B cell (primary cell): ENCODE measurements around the gene CALR3. TPM values are rescaled to one million over a fixed set of nuclear protein-coding genes. Genes with fewer than 3 reads are reported as not detected.
"Not testable (repeated sequence)": the region's sequence is repeated elsewhere in the genome, so short reads cannot be mapped to it uniquely, and the experiment has no call there.

Experiments used
- ATAC-seq: fragments of 200-7000 bp; cut with Tn5 transposase; one replicate; pipeline ENCODE4 v1.10.0; 2021; ENCODE audit warnings: low read depth, mild to moderate bottlenecking, moderate number of reproducible peaks, moderate library complexity
- CTCF ChIA-PET: fragments of 350-600 bp; sonication (Branson Sonifier 250); formaldehyde crosslinking; loops from one replicate; lab custom pipeline; 2021; ENCODE audit warnings: antibody characterized with exemption, inconsistent platforms; lab: Charles Lee
- POLR2A ChIA-PET: fragments of 350-600 bp; sonication (Branson Sonifier 250); formaldehyde crosslinking; loops from one replicate; lab custom pipeline; 2021; ENCODE audit warnings: antibody characterized with exemption; lab: Charles Lee
- DNase-seq: peaks from one replicate; pipeline ENCODE4 v3.0.0; 2013
- H2AFZ ChIP-seq: 2 replicates; pipeline ENCODE4 v1.6.1; 2012; ENCODE audit warnings: mild to moderate bottlenecking, low read depth, low read length; ENCODE audit not compliant: insufficient read depth, poor library complexity, severe bottlenecking
- H3K27ac ChIP-seq, 2 donors: 1 replicate in 1 of 2; 2 replicates in 1 of 2; pipeline ENCODE4 v1.5.1; 2012 to 2013; ENCODE audit warnings: low read length in 2 of 2, mild to moderate bottlenecking in 2 of 2, moderate library complexity in 1 of 2
- H3K27me3 ChIP-seq, 4 experiments: fragments of 200-600 bp in 1 of 4; sonication (generic) in 1 of 4; replicated peaks in 1 of 4; 1 replicate in 2 of 4; 2 replicates in 2 of 4; pipeline versions ENCODE4 v1.6.1 to v1.7.0; 2013 to 2016; ENCODE audit warnings: low read length in 3 of 4, mild to moderate bottlenecking in 2 of 4, mixed read lengths in 1 of 4, moderate library complexity in 1 of 4; ENCODE audit not compliant: insufficient read depth in 4 of 4, control insufficient read depth in 3 of 4; ENCODE audit errors: control extremely low read depth in 1 of 4
- H3K36me3 ChIP-seq, 2 experiments: replicated peaks in 1 of 2; 1 replicate in 1 of 2; 2 replicates in 1 of 2; pipeline versions ENCODE4 v1.6.1 to v1.7.1; 2013; ENCODE audit warnings: low read length in 1 of 2; ENCODE audit not compliant: insufficient read depth in 2 of 2, control insufficient read depth in 1 of 2; ENCODE audit errors: control extremely low read depth in 1 of 2, extremely low read depth in 1 of 2
- H3K4me1 ChIP-seq, 2 donors: fragments of 200-600 bp in 1 of 2; sonication (generic) in 1 of 2; 1 replicate in 1 of 2; 2 replicates in 1 of 2; pipeline versions ENCODE4 v1.5.1 to v1.6.1; 2013 to 2017; ENCODE audit warnings: low read length in 2 of 2; ENCODE audit not compliant: control insufficient read depth in 2 of 2, insufficient read depth in 2 of 2
- H3K4me2 ChIP-seq: replicated peaks from 2 replicates; pipeline ENCODE3; 2012; ENCODE audit warnings: mild to moderate bottlenecking, low read depth, low read length; ENCODE audit not compliant: poor library complexity, severe bottlenecking
- H3K4me3 ChIP-seq, 5 experiments: fragments of 200-600 bp in 1 of 5; sonication (generic) in 1 of 5; 1 replicate in 3 of 5; 2 replicates in 2 of 5; pipeline versions ENCODE4 v1.5.1 to v1.7.0; 2011 to 2016; ENCODE audit warnings: low read length in 4 of 5, mild to moderate bottlenecking in 4 of 5, low read depth in 2 of 5, control low read depth in 1 of 5, moderate library complexity in 1 of 5; ENCODE audit not compliant: insufficient read depth in 1 of 5; ENCODE audit errors: control extremely low read depth in 1 of 5, extremely low read depth in 1 of 5
- H3K79me2 ChIP-seq: fragments of 200-600 bp; sonication (generic); one replicate; pipeline ENCODE4 v1.6.0; 2016; ENCODE audit warnings: low read length; ENCODE audit not compliant: control insufficient read depth, insufficient read depth
- H3K9ac ChIP-seq: fragments of 200-600 bp; sonication (generic); 2 replicates; pipeline ENCODE4 v1.6.1; 2017; ENCODE audit warnings: mild to moderate bottlenecking, low read length, moderate library complexity
- H3K9me3 ChIP-seq, 3 donors: one replicate each; pipeline versions ENCODE4 v1.6.1 to v1.7.1; 2013; ENCODE audit warnings: low read length in 2 of 3; ENCODE audit not compliant: control insufficient read depth in 2 of 3, insufficient read depth in 1 of 3; ENCODE audit errors: control extremely low read depth in 1 of 3
- H4K20me1 ChIP-seq: 2 replicates; pipeline ENCODE4 v1.6.0; 2012; ENCODE audit warnings: mild to moderate bottlenecking, low read length; ENCODE audit not compliant: insufficient read depth, control insufficient read depth, poor library complexity, severe bottlenecking
- H3K27ac Mint-ChIP-seq: one replicate; pipeline ENCODE4 v1.8.0; 2021; ENCODE audit warnings: mixed read lengths
- H3K27me3 Mint-ChIP-seq: one replicate; pipeline ENCODE4 v1.8.0; 2021; ENCODE audit warnings: mixed read lengths
- H3K4me1 Mint-ChIP-seq: one replicate; pipeline ENCODE4 v1.8.0; 2021; ENCODE audit warnings: mixed read lengths
- H3K4me3 Mint-ChIP-seq: one replicate; pipeline ENCODE4 v1.8.0; 2021; ENCODE audit warnings: mixed read lengths
- H3K9me3 Mint-ChIP-seq: one replicate; pipeline ENCODE4 v1.8.0; 2022; ENCODE audit warnings: mixed read lengths; ENCODE audit not compliant: insufficient read depth
- EZH2 ChIP-seq: IDR thresholded peaks from 2 replicates; pipeline ENCODE4 v1.6.1; 2012; ENCODE audit warnings: borderline replicate concordance, low read depth, mild to moderate bottlenecking, moderate library complexity, low read length; ENCODE audit not compliant: insufficient read depth, poor library complexity, severe bottlenecking
- WGBS: methylation state at CpG from one replicate; pipeline ENCODE4 v1.1.5; 2013; ENCODE audit warnings: missing lambda C conversion rate; ENCODE audit not compliant: insufficient coverage; 5-methylcytosine and 5-hydroxymethylcytosine counted together
- intact Hi-C: fragments of 100-400 bp; cut with micrococcal nuclease; formaldehyde crosslinking; loops from one replicate; pipeline ENCODE4 v1.10.0; 2022
- polyA plus RNA-seq: library from polyadenylated mRNA; depleted of rRNA; stranded (reverse); fragments of >200 nt; gene quantifications from 2 replicates; pipeline ENCODE4 v1.2.3, GENCODE V29; 2012
- total RNA-seq, 2 donors: library from RNA; stranded (reverse); fragments of 120-200 nt in 1 of 2; gene quantifications; 1 replicate in 1 of 2; 2 replicates in 1 of 2; pipeline versions ENCODE4 v1.2.3 to v1.2.4, GENCODE V29; 2013 to 2022
- TF ChIP-seq, protein P1 (sequence below): fragments of 200-600 bp; IDR thresholded peaks from one replicate; pipeline ENCODE4 v1.8.0; 2022; ENCODE audit warnings: antibody characterized with exemption, mild to moderate bottlenecking

Gene CALR3
- total and polyA plus RNA-seq, 2 donors (not counting 1 experiment from before 2014, with no cell fraction given) = 0.44 TPM; not detected in 1

- Mint-ChIP-seq H3K9me3 (no peaks in the 10 kb centered on the region), H3K27me3 (no peaks in the 10 kb centered on the region), H3K4me3 (no peak overlapping the region), H3K4me1 (no peaks in the 10 kb centered on the region), H3K27ac (no peak overlapping the region)
- Histone ChIP-seq H4K20me1 (no peaks in the 10 kb centered on the region), H3K36me3 (peaks cover 0 to 17% of the 10 kb centered on the region in 2 experiments), H3K4me3 (no peak overlapping the region), H3K27me3 (no peaks in the 10 kb centered on the region), H3K79me2 (peaks cover 4% of the 10 kb centered on the region), H3K9ac (no peak overlapping the region), H3K27ac (no peak overlapping the region), H3K4me1 (no peaks in the 10 kb centered on the region), H2AFZ (no peak overlapping the region), H3K4me2 (no peak overlapping the region), H3K9me3 (no peaks in the 10 kb centered on the region)
- CTCF ChIA-PET = no interaction called here
- no peak for ATAC-seq
- WGBS = 100% methylated on average over 2 of the region's 6 CpGs
- no peak for TF ChIP-seq EZH2
- TF ChIP-seq, protein P1, sequence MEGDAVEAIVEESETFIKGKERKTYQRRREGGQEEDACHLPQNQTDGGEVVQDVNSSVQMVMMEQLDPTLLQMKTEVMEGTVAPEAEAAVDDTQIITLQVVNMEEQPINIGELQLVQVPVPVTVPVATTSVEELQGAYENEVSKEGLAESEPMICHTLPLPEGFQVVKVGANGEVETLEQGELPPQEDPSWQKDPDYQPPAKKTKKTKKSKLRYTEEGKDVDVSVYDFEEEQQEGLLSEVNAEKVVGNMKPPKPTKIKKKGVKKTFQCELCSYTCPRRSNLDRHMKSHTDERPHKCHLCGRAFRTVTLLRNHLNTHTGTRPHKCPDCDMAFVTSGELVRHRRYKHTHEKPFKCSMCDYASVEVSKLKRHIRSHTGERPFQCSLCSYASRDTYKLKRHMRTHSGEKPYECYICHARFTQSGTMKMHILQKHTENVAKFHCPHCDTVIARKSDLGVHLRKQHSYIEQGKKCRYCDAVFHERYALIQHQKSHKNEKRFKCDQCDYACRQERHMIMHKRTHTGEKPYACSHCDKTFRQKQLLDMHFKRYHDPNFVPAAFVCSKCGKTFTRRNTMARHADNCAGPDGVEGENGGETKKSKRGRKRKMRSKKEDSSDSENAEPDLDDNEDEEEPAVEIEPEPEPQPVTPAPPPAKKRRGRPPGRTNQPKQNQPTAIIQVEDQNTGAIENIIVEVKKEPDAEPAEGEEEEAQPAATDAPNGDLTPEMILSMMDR = no peak
- no peak for DNase-seq
- POLR2A ChIA-PET = no interaction called here
- intact Hi-C loops = no loop called here
Measured at GRCh38 chr19:16506961-16507360, 11.0 kb upstream of the CALR3 start.

- CTCF ChIA-PET, H3K4me2 ChIP-seq, DNase-seq, H3K9ac ChIP-seq, H3K27ac Mint-ChIP-seq, H3K4me1 Mint-ChIP-seq, H3K4me3 ChIP-seq, H3K4me1 ChIP-seq, POLR2A ChIA-PET, intact Hi-C loops, H3K4me3 Mint-ChIP-seq, H3K79me2 ChIP-seq, ATAC-seq, H3K9me3 Mint-ChIP-seq, H3K27me3 Mint-ChIP-seq, H3K27ac ChIP-seq, H4K20me1 ChIP-seq, H3K9me3 ChIP-seq, H3K27me3 ChIP-seq, H2AFZ ChIP-seq: not testable (repeated sequence)
- WGBS = 98% methylated on average over 8 of the region's 11 CpGs
- H3K36me3 ChIP-seq = peaks cover 0 to 19% of the 10 kb centered on the region in 2 experiments
Measured at GRCh38 chr19:16506161-16506560, 10.2 kb upstream of the CALR3 start.
